HepG2 (cell line): ENCODE results near the gene SAE1. TPM values are rescaled to one million over a fixed set of nuclear protein-coding genes. Genes with fewer than 3 reads are reported as not detected.
A peak's percentile ranks its signal among the peaks of the same experiment; 100 is the strongest.

Experiments
- CEBPG ChIP-seq: IDR thresholded peaks from 2 replicates; pipeline ENCODE4 v1.6.1; 2016
- EED ChIP-seq: sonication (generic); formaldehyde crosslinking; IDR thresholded peaks from 2 replicates; pipeline ENCODE4 v1.5.0; 2020; ENCODE audit warnings: mild to moderate bottlenecking, missing genetic modification reagents
- GLI4 ChIP-seq: sonication (generic); formaldehyde crosslinking; IDR thresholded peaks from 2 replicates; pipeline ENCODE4 v1.5.1; 2020; ENCODE audit warnings: missing genetic modification reagents, mild to moderate bottlenecking, moderate library complexity, borderline replicate concordance
- NFRKB ChIP-seq: fragments of 450-650 bp; IDR thresholded peaks from 2 replicates; pipeline ENCODE4 v1.6.1; 2017
- NR0B2 ChIP-seq: sonication (generic); formaldehyde crosslinking; IDR thresholded peaks from 2 replicates; pipeline ENCODE4 v1.4.0; 2020; ENCODE audit warnings: mild to moderate bottlenecking, missing genetic modification reagents
- PHF5A ChIP-seq: IDR thresholded peaks from one replicate; pipeline ENCODE4 v1.6.1; 2018; ENCODE audit warnings: low read depth, missing genetic modification reagents; ENCODE audit not compliant: unreplicated experiment
- POLR2G ChIP-seq: fragments of 200-400 bp; formaldehyde crosslinking; IDR thresholded peaks from 2 replicates; pipeline ENCODE4 v1.6.1; 2018; ENCODE audit warnings: mild to moderate bottlenecking, low read depth, low read length, moderate library complexity
- REL ChIP-seq: sonication (generic); formaldehyde crosslinking; conservative IDR thresholded peaks from 2 replicates; pipeline ENCODE4 v1.8.0; 2022; ENCODE audit warnings: mild to moderate bottlenecking, missing genetic modification reagents, moderate library complexity
- SIX1 ChIP-seq: sonication (generic); formaldehyde crosslinking; IDR thresholded peaks from 2 replicates; pipeline ENCODE4 v1.4.0; 2020; ENCODE audit warnings: missing genetic modification reagents, borderline replicate concordance
- SNAPC4 ChIP-seq: sonication (generic); formaldehyde crosslinking; IDR thresholded peaks from 2 replicates; pipeline ENCODE4 v1.4.0; 2020; ENCODE audit warnings: mild to moderate bottlenecking, missing genetic modification reagents
- TSC22D2 ChIP-seq: sonication (generic); formaldehyde crosslinking; IDR thresholded peaks from 2 replicates; pipeline ENCODE4 v1.5.1; 2020; ENCODE audit warnings: missing genetic modification reagents, mild to moderate bottlenecking, borderline replicate concordance
- XBP1 ChIP-seq: sonication (generic); formaldehyde crosslinking; IDR thresholded peaks from 2 replicates; pipeline ENCODE4 v1.5.0; 2020; ENCODE audit warnings: missing genetic modification reagents
- ZBTB7B ChIP-seq: sonication (generic); formaldehyde crosslinking; IDR thresholded peaks from 2 replicates; pipeline ENCODE4 v1.4.0; 2020; ENCODE audit warnings: missing genetic modification reagents
- ZNF280D ChIP-seq: sonication (generic); formaldehyde crosslinking; IDR thresholded peaks from 2 replicates; pipeline ENCODE4 v1.5.1; 2020; ENCODE audit warnings: mild to moderate bottlenecking, missing genetic modification reagents
- ZNF362 ChIP-seq: sonication (generic); formaldehyde crosslinking; IDR thresholded peaks from 2 replicates; pipeline ENCODE4 v1.4.0; 2020; ENCODE audit warnings: missing genetic modification reagents, mild to moderate bottlenecking, borderline replicate concordance
- ZNF468 ChIP-seq: sonication (generic); formaldehyde crosslinking; IDR thresholded peaks from 2 replicates; pipeline ENCODE4 v1.8.0; 2022; ENCODE audit warnings: mild to moderate bottlenecking, moderate library complexity, missing genetic modification reagents
- ZNF619 ChIP-seq: sonication (generic); formaldehyde crosslinking; IDR thresholded peaks from 2 replicates; pipeline ENCODE4 v1.4.0; 2020; ENCODE audit warnings: mild to moderate bottlenecking, missing genetic modification reagents
- polyA plus RNA-seq, 8 experiments: library from polyadenylated mRNA; depleted of rRNA in 3 of 8; stranded (reverse) in 7 of 8; unstranded in 1 of 8; fragments of >200 nt; fragmentation: Illumina TruSeq in 4 of 8; extraction: Trizol in 4 of 8; gene quantifications; 2 replicates each; pipeline versions ENCODE4 v1.2.1 to v1.2.3, GENCODE V29; 2011 to 2016; ENCODE audit warnings: low read depth in 4 of 8, missing spikeins in 1 of 8, mixed read lengths in 1 of 8; ENCODE audit not compliant: insufficient read depth in 1 of 8
- total RNA-seq, 5 experiments: library from RNA; depleted of rRNA; stranded (reverse); fragments of >200 nt; fragmentation: Illumina TruSeq; extraction: Trizol; gene quantifications; 2 replicates each; pipeline ENCODE4 v1.2.3, GENCODE V29; 2016; ENCODE audit warnings: low read depth in 1 of 5

SAE1 gene
- total and polyA plus RNA-seq, 2 of the 13 experiments (the other 11 are each of a cell fraction or from before 2014, with no cell fraction given) = 87.6 to 197 TPM

DNA sequence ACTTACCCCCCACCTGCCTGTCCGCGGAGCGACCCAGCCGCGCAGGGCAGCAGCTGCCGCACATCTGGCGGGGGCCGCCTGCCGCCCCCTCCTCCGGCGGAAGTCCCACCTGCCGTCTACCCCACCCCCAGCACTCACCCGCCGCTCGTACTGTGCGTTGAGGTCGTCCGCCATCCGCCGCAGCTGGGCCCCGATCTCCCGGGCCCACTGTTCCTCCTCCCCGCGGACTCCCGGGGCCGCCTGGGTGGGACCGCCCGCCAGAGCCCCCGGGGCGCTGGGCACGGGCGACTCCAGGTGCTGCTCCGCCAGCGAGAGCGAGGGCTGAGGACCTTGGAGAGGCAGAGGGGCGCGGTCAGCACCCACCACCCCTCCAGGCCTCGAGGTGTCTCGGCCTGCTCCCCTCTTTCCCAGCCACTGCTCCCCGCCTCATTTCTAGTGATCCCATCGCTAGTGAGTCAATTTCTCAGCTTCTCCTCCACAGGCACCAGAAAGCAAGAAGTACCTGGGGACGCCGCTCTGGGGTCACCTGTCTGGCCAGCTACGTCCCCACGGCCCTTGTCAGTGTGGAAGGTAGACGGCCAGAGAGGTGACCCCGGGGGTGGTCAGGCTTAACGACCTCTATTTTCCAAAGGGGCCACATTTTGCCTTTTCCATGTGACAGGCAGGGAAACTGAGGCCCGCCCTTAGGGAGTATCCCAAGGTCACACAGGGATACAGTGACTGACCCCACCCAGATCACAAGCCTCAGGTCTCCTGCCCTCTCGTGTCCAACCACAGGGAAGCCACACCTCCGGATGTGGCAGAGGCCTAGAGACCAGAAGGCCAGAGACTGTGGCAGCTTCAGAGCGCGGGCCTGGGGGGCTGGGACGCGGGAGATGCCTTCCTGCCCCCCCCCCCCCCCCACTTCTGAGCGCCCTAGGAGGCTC, 96.1 kb downstream of the SAE1 start (continued):
- TF ChIP-seq ZNF362 (no peak), NFRKB (no peak), CEBPG (no peak), TSC22D2 (no peak), SNAPC4 (CRISPR knock-in tag) (no peak), XBP1 (CRISPR knock-in tag) (no peak), ZNF619 (CRISPR knock-in tag) (no peak), ZNF280D (CRISPR knock-in tag) (0 out of 2 replicates have a peak, but pooled peaks have one; percentile 29), ZNF468 (CRISPR knock-in tag) (no peak), REL (CRISPR knock-in tag) (no peak), GLI4 (CRISPR knock-in tag) (no peak; the same call in 1 of the 2 replicates), POLR2G (peak; percentile 83), ZBTB7B (0 out of 2 replicates have a peak, but pooled peaks have one; percentile 14), SIX1 (peak; percentile 4; the same call in 1 of the 2 replicates), NR0B2 (CRISPR knock-in tag) (no peak), EED (CRISPR knock-in tag) (no peak), PHF5A (no peak)
